Smooth muscle cell (in vitro differentiated cells): ENCODE data around the gene TEX11. TPM values are rescaled to one million over a fixed set of nuclear protein-coding genes. Genes with fewer than 3 reads are reported as not detected.
"Not testable (repeated sequence)": the region's sequence is repeated elsewhere in the genome, so short reads cannot be mapped to it uniquely, and the experiment has no call there.

Source experiments
- DNase-seq: peaks from one replicate; lab custom pipeline; 2025; ENCODE audit not compliant: unreplicated experiment; lab: John Stamatoyannopoulos, UW
- H2AFZ ChIP-seq: fragments of 200-600 bp; sonication (generic); 2 replicates; pipeline ENCODE4 v1.6.0; 2016; ENCODE audit warnings: antibody characterized with exemption, low read depth, mild to moderate bottlenecking
- H3F3A ChIP-seq: fragments of 200-600 bp; sonication (generic); 2 replicates; pipeline ENCODE4 v1.6.0; 2017; ENCODE audit warnings: antibody characterized with exemption, low read depth
- H3K27ac ChIP-seq: fragments of 200-600 bp; sonication (generic); 2 replicates; pipeline ENCODE4 v1.5.1; 2016; ENCODE audit warnings: low read depth, mild to moderate bottlenecking
- H3K27me3 ChIP-seq: fragments of 200-600 bp; sonication (generic); 2 replicates; pipeline ENCODE4 v1.6.1; 2016; ENCODE audit warnings: low read depth, mild to moderate bottlenecking
- H3K36me3 ChIP-seq: fragments of 200-600 bp; sonication (generic); 2 replicates; pipeline ENCODE4 v1.5.1; 2016; ENCODE audit warnings: low read depth
- H3K4me1 ChIP-seq: fragments of 200-600 bp; sonication (generic); 2 replicates; pipeline ENCODE4 v1.5.1; 2016; ENCODE audit warnings: low read depth
- H3K4me2 ChIP-seq: fragments of 200-600 bp; sonication (generic); 2 replicates; pipeline ENCODE4 v1.6.0; 2016; ENCODE audit warnings: mild to moderate bottlenecking
- H3K4me3 ChIP-seq: fragments of 200-600 bp; sonication (generic); 2 replicates; pipeline ENCODE4 v1.5.1; 2016; ENCODE audit warnings: mild to moderate bottlenecking
- H3K79me2 ChIP-seq: fragments of 200-600 bp; sonication (generic); 2 replicates; pipeline ENCODE4 v1.6.0; 2016; ENCODE audit warnings: low read depth, mild to moderate bottlenecking
- H3K9ac ChIP-seq: fragments of 200-600 bp; sonication (generic); 2 replicates; pipeline ENCODE4 v1.6.0; 2016; ENCODE audit warnings: low read depth
- H3K9me3 ChIP-seq: fragments of 200-600 bp; sonication (generic); replicated peaks from 2 replicates; pipeline ENCODE4 v1.5.1; 2016; ENCODE audit warnings: low read depth
- H4K20me1 ChIP-seq: fragments of 200-600 bp; sonication (generic); 2 replicates; pipeline ENCODE4 v1.6.0; 2016; ENCODE audit warnings: low read depth
- WGBS: methylation state at CpG from one replicate; pipeline ENCODE4 v1.1.7; 2016; ENCODE audit warnings: low lambda C conversion rate; 5-methylcytosine and 5-hydroxymethylcytosine counted together
- polyA plus RNA-seq: library from polyadenylated mRNA; unstranded; fragments of >200 nt; fragmentation: Nextera tagmentation; extraction: Ambion mirVana; gene quantifications from 2 replicates; pipeline ENCODE4 v1.2.1, GENCODE V29; 2016
- total RNA-seq: library from RNA; depleted of rRNA; stranded (reverse); fragments of >200 nt; gene quantifications from 2 replicates; pipeline ENCODE4 v1.2.3, GENCODE V29; 2014
- TF ChIP-seq, protein P1 (sequence below): fragments of 200-600 bp; sonication (generic); IDR thresholded peaks from 2 replicates; pipeline ENCODE4 v1.5.1; 2017; ENCODE audit warnings: borderline replicate concordance, mild to moderate bottlenecking, antibody characterized with exemption; ENCODE audit not compliant: insufficient read depth, poor library complexity, severe bottlenecking

TEX11 gene
- total and polyA plus RNA-seq, 2 experiments from 2014 or later, result 0.40 to 1.2 TPM

DNA sequence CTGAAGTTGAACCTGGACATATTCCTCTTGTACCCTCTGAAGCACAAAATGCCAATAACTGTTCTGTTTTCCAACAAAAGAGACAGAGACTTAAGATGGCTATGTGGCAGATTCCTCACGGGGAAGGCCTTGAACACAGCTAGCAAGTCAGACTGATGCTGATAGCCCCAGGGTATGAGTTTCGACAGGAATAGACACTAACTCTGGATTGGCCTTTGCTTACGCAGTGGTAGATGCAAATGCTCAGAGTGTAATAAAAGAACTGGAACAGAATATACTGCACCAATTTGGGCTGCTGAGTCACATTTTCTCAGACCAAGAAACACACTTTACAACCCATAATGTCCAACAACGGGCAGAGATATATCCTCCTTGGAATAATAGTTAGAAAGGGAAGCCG, 290.0 kb downstream of the TEX11 start:
- TF ChIP-seq, protein P1, sequence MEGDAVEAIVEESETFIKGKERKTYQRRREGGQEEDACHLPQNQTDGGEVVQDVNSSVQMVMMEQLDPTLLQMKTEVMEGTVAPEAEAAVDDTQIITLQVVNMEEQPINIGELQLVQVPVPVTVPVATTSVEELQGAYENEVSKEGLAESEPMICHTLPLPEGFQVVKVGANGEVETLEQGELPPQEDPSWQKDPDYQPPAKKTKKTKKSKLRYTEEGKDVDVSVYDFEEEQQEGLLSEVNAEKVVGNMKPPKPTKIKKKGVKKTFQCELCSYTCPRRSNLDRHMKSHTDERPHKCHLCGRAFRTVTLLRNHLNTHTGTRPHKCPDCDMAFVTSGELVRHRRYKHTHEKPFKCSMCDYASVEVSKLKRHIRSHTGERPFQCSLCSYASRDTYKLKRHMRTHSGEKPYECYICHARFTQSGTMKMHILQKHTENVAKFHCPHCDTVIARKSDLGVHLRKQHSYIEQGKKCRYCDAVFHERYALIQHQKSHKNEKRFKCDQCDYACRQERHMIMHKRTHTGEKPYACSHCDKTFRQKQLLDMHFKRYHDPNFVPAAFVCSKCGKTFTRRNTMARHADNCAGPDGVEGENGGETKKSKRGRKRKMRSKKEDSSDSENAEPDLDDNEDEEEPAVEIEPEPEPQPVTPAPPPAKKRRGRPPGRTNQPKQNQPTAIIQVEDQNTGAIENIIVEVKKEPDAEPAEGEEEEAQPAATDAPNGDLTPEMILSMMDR, result no peak
- Histone ChIP-seq H3K27me3 (no peaks in the 10 kb centered on the region), H3K9ac (no peak overlapping the region), H3K79me2 (no peaks in the 10 kb centered on the region), H3K36me3 (no peaks in the 10 kb centered on the region), H4K20me1 (no peaks in the 10 kb centered on the region), H3K4me1 (no peaks in the 10 kb centered on the region), H3K9me3 (peaks cover 3% of the 10 kb centered on the region), H3K27ac (no peak overlapping the region), H3F3A (no peaks in the 10 kb centered on the region), H3K4me2 (no peak overlapping the region), H2AFZ (no peak overlapping the region), H3K4me3 (no peak overlapping the region)
- 73% methylated on average over 5 of the region's 5 CpGs for WGBS
- DNase-seq, result no peak

DNA sequence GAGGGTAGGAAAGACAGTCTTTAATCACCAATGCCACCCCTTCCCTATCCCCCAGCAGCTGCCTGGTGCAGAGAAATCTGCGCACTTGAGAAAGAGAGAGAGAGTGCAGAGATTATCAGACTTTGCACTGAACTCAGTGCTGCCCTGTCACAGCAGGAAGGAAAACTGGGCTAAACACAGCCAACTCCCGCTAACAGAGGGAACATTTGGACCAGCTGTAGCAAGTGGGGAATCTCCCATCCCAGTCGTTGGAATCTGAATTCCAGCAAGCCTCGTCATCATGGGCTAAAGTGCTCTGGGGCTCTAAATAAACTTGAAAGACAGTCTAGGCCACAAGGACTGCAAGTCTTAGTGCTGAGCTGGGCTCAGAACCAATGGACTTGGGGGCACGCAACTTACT, 295.2 kb downstream of the TEX11 start:
- H2AFZ ChIP-seq, result no peak overlapping the region
- H3F3A ChIP-seq, result no peaks in the 10 kb centered on the region
- peak overlapping the region; percentile 27 for H3K27ac ChIP-seq
- no peaks in the 10 kb centered on the region for H3K9me3 ChIP-seq
- H3K36me3 ChIP-seq, result no peaks in the 10 kb centered on the region
- TF ChIP-seq, protein P1, result no peak
- DNase-seq, result no peak
- H3K27me3 ChIP-seq, result no peaks in the 10 kb centered on the region
- no peaks in the 10 kb centered on the region for H4K20me1 ChIP-seq
- 43% methylated on average over 5 of the region's 5 CpGs for WGBS
- H3K4me1 ChIP-seq, result no peaks in the 10 kb centered on the region
- no peak overlapping the region for H3K4me2 ChIP-seq
- no peak overlapping the region for H3K9ac ChIP-seq
- no peaks in the 10 kb centered on the region for H3K79me2 ChIP-seq
- H3K4me3 ChIP-seq, result no peak overlapping the region

DNA sequence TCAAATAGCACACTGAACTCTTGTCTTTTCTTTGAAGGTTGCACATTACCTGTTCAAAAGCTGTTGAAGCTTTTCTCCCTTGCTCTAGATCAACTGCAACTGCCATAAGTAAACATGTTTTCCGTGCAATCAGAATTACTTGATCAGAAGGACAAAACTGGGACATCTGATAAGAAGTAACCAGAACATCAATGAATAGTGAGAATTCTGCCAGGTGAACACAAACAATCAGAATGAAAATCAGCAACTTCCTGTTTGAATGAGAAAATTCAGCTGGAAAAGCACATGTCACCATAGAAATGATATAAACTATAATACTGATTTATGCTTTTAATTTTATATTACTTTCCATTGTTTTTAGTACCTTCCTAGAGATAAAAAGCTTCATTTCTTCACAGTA, 303.2 kb downstream of the TEX11 start:
- no peaks in the 10 kb centered on the region for H3K4me1 ChIP-seq
- H3K36me3 ChIP-seq, result no peaks in the 10 kb centered on the region
- WGBS, result 76% methylated on average over 1 of the region's 1 CpG
- H2AFZ ChIP-seq, result no peak overlapping the region
- no peak overlapping the region for H3K4me2 ChIP-seq
- DNase-seq, result no peak
- no peaks in the 10 kb centered on the region for H4K20me1 ChIP-seq
- H3K79me2 ChIP-seq, result no peaks in the 10 kb centered on the region
- no peak overlapping the region for H3K27ac ChIP-seq
- no peak overlapping the region for H3K9ac ChIP-seq
- H3K27me3 ChIP-seq, result no peaks in the 10 kb centered on the region
- H3F3A ChIP-seq, result no peaks in the 10 kb centered on the region
- TF ChIP-seq, protein P1, result no peak
- no peak overlapping the region for H3K4me3 ChIP-seq
- H3K9me3 ChIP-seq, result no peaks in the 10 kb centered on the region

DNA sequence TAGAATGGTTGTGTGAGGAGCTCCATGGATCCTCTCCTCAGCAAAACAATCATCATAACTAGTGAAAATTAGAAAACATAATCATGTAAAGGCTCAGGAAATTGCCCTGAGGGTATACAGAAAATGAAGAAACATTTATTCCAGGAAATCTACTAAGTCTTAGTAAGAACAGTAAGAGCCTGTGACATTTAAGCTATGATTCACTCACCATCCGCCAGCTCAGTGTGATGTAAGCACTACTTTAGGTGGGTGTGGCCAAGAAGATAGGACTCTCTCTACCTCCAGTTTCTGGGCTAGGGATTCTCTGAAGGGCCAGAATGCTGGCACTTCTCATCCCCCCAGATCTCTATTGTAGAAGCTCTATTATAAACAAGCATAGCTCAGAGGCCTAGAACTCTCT, 316.4 kb downstream of the TEX11 start:
- no peaks in the 10 kb centered on the region for H3K36me3 ChIP-seq
- no peaks in the 10 kb centered on the region for H4K20me1 ChIP-seq
- no peaks in the 10 kb centered on the region for H3F3A ChIP-seq
- peak overlapping the region; percentile 36 for H2AFZ ChIP-seq
- H3K4me1 ChIP-seq, result no peaks in the 10 kb centered on the region
- H3K27ac ChIP-seq, result peak overlapping the region; percentile 67
- H3K9ac ChIP-seq, result peak overlapping the region; percentile 40
- 74% methylated on average over 1 of the region's 1 CpG for WGBS
- H3K9me3 ChIP-seq, result peaks cover 4% of the 10 kb centered on the region
- TF ChIP-seq, protein P1, result no peak
- H3K4me3 ChIP-seq, result no peak overlapping the region
- peak overlapping the region; percentile 43 for H3K4me2 ChIP-seq
- DNase-seq, result no peak
- H3K27me3 ChIP-seq, result no peaks in the 10 kb centered on the region
- no peaks in the 10 kb centered on the region for H3K79me2 ChIP-seq

DNA sequence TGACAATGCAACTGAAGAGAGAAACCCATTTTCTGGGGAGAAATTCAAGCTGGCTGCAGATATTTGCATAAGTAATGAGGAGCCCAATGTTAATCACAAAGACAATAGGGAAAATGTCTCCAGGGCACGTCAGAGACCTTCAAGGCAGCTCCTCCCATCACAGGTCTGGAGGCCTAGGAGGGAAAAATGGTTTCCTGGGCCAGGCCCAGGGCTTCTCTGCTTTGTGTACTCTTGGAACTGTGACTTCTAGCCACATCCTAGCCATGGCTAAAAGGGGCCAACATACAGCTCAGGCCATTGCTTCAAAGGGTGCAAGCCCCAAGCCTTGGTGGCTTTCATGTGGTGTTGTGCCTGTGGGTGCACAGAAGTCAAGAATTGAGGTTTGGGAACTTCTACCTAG, 321.4 kb downstream of the TEX11 start:
- H3K4me1 ChIP-seq, H3K9ac ChIP-seq, H3F3A ChIP-seq, H3K36me3 ChIP-seq, H3K4me3 ChIP-seq, H3K27me3 ChIP-seq, H3K79me2 ChIP-seq, DNase-seq, H3K27ac ChIP-seq, H3K4me2 ChIP-seq, H4K20me1 ChIP-seq, H2AFZ ChIP-seq, H3K9me3 ChIP-seq: not testable (repeated sequence)
- 31% methylated on average over 1 of the region's 1 CpG for WGBS
